H1 (cell line): ENCODE measurements around the gene GREB1L. TPM values are rescaled to one million over a fixed set of nuclear protein-coding genes. Genes with fewer than 3 reads are reported as not detected.

ENCODE experiments used
- CTBP2 ChIP-seq: IDR thresholded peaks from 2 replicates; pipeline ENCODE4 v1.7.0; 2011; ENCODE audit warnings: borderline replicate concordance, mild to moderate bottlenecking, moderate library complexity, mixed read lengths, low read length; ENCODE audit not compliant: insufficient read depth, insufficient read length
- EGR1 ChIP-seq: IDR thresholded peaks from 2 replicates; pipeline ENCODE4 v1.6.1; 2011; ENCODE audit warnings: low read depth, low read length, borderline replicate concordance
- EP300 ChIP-seq, 2 experiments: IDR thresholded peaks; 1 replicate in 1 of 2; 2 replicates in 1 of 2; pipeline ENCODE4 v1.6.1; 2011 to 2012; ENCODE audit warnings: low read depth in 2 of 2, low read length in 2 of 2, mild to moderate bottlenecking in 2 of 2, borderline replicate concordance in 1 of 2, inconsistent platforms in 1 of 2, moderate library complexity in 1 of 2
- SP1 ChIP-seq: IDR thresholded peaks from 2 replicates; pipeline ENCODE4 v1.6.1; 2011; ENCODE audit warnings: low read depth, low read length
- polyA plus RNA-seq, 7 experiments: library from polyadenylated mRNA; depleted of rRNA in 3 of 7; stranded (reverse) in 5 of 7; unstranded in 2 of 7; fragments of >200 nt in 5 of 7; fragments of 200-250 nt in 2 of 7; gene quantifications; 1 replicate in 5 of 7; 2 replicates in 1 of 7; 4 replicates in 1 of 7; pipeline versions ENCODE4 v1.2.1 to v1.2.3, GENCODE V29; 2011 to 2013; ENCODE audit warnings: missing spikeins in 2 of 7, mixed read lengths in 2 of 7
- total RNA-seq: library from RNA; stranded (reverse); fragmentation: NEBNext Ultra II Directional; extraction: Animal tissue kit (Norgen Biotek cat#: 25700); gene quantifications from 2 replicates; pipeline ENCODE4 v1.2.1, GENCODE V29; 2021

GREB1L gene
- total and polyA plus RNA-seq, 2 of the 8 experiments (the other 6 are each of a cell fraction or from before 2014, with no cell fraction given): 0.34 to 1.6 TPM

GRCh38 chr18:21525916-21526315 is 283.9 kb downstream of the GREB1L start (continued):
- TF ChIP-seq EP300 (IDR thresholded peaks at IDR 0.05; ENCODE audit: borderline replicate concordance in 1 of 2, low read depth in 2 of 2, low read length in 2 of 2) (no peak), CTBP2 (no peak), EGR1 (no peak), SP1 (no peak)
